ENCODE results near the gene F8.

The F8 gene

GRCh38 chrX:154979629-154980028 lies 42.9 kb downstream of the F8 start:
- TF ChIP-seq TRIM28 (IDR thresholded peaks at IDR 0.05; ENCODE audit: borderline replicate concordance, low read length) (no peak), ZNF560 (tag by site-specific recombination; IDR thresholded peaks at IDR 0.05; ENCODE audit: borderline replicate concordance) (no peak), ZNF184 (tag by site-specific recombination; IDR thresholded peaks at IDR 0.05) (no peak)
- no peak overlapping the region for H3K27ac ChIP-seq (ENCODE audit: extremely low read depth, low read depth, low read length)
- POLR2A ChIA-PET = no interaction called here
- H3K4me1 ChIP-seq (ENCODE audit: control insufficient read depth, insufficient read depth, low read length) = no peaks in the 10 kb centered on the region
- no peak overlapping the region for H3K4me3 ChIP-seq (ENCODE audit: low read depth, low read length)
- CTCF ChIA-PET = interaction anchor here (0.6 to 1.7 kb wide), 8 partner anchors 62 to 169 kb away, joined by 3 to 12 read pairs (median 6); no protein-coding TSS in a partner anchor
- no peaks in the 10 kb centered on the region for H3K36me3 ChIP-seq (ENCODE audit: control insufficient read depth in 2 of 2, insufficient read depth in 1 of 2, low read length in 2 of 2)
- peaks cover 5% of the 10 kb centered on the region; the same call in 1 of the 2 replicates for H3K9me3 ChIP-seq (ENCODE audit: control insufficient read depth, insufficient read depth, low read depth, low read length)

GRCh38 chrX:154968353-154968752 lies 54.2 kb downstream of the F8 start:
- CTCF ChIA-PET = interaction anchor here (0.6 to 0.7 kb wide), 2 partner anchors 23 to 247 kb away, joined by 3 to 4 read pairs; no protein-coding TSS in a partner anchor
- Histone ChIP-seq H3K36me3 (ENCODE audit: control insufficient read depth in 2 of 2, insufficient read depth in 1 of 2, low read length in 2 of 2) (no peaks in the 10 kb centered on the region), H3K9me3 (ENCODE audit: control insufficient read depth, insufficient read depth, low read depth, low read length) (no peaks in the 10 kb centered on the region), H3K4me3 (ENCODE audit: low read depth, low read length) (no peak overlapping the region), H3K27ac (ENCODE audit: extremely low read depth, low read depth, low read length) (no peak overlapping the region), H3K4me1 (ENCODE audit: control insufficient read depth, insufficient read depth, low read length) (no peaks in the 10 kb centered on the region)
- TF ChIP-seq ZSCAN23 (tag by site-specific recombination; IDR thresholded peaks at IDR 0.05) (no peak), ZNF423 (tag by site-specific recombination; IDR thresholded peaks at IDR 0.05) (no peak), ZSCAN18 (tag by site-specific recombination; IDR thresholded peaks at IDR 0.05) (no peak), ZNF629 (tag by site-specific recombination; IDR thresholded peaks at IDR 0.05) (no peak), ZNF398 (tag by site-specific recombination; IDR thresholded peaks at IDR 0.05) (no peak), ZBTB7A (tag by site-specific recombination; IDR thresholded peaks at IDR 0.05; ENCODE audit: low read depth) (no peak), BCL6B (tag by site-specific recombination; IDR thresholded peaks at IDR 0.05) (no peak), PRDM2 (tag by site-specific recombination; IDR thresholded peaks at IDR 0.05; ENCODE audit: borderline replicate concordance) (no peak), ZNF266 (tag by site-specific recombination; IDR thresholded peaks at IDR 0.05; ENCODE audit: low read depth) (no peak), GLI2 (tag by site-specific recombination; IDR thresholded peaks at IDR 0.05; ENCODE audit: borderline replicate concordance, low read depth) (no peak), ZNF560 (tag by site-specific recombination; IDR thresholded peaks at IDR 0.05; ENCODE audit: borderline replicate concordance) (no peak), ZNF214 (tag by site-specific recombination; IDR thresholded peaks at IDR 0.05; ENCODE audit: borderline replicate concordance) (no peak), ZNF24 (tag by site-specific recombination; IDR thresholded peaks at IDR 0.05) (no peak)
- POLR2A ChIA-PET = no interaction called here

Data from HEK293 (cell line).